Skin epidermis (tissue), 12 donors: ENCODE results near the gene TIMM29.

ENCODE experiments used
- H3K27ac ChIP-seq, 21 experiments: fragments of 200-600 bp; sonication (generic) in 11 of 21; one replicate each; pipeline ENCODE4 v1.5.0; 2020; ENCODE audit warnings: mild to moderate bottlenecking in 3 of 21, inconsistent platforms in 2 of 21, moderate library complexity in 2 of 21
- H3K4me3 ChIP-seq, 7 experiments: fragments of 200-600 bp; sonication (generic) in 2 of 7; one replicate each; pipeline ENCODE4 v1.5.0; 2020; ENCODE audit warnings: inconsistent platforms in 2 of 7, mild to moderate bottlenecking in 2 of 7, moderate library complexity in 1 of 7

Gene TIMM29

GRCh38 chr19:10908380-10908960, 20.1 kb upstream of the TIMM29 start:
- no peak overlapping the region for H3K4me3 ChIP-seq
- no peak overlapping the region for H3K27ac ChIP-seq

- H3K27ac ChIP-seq = no peak overlapping the region
Measured at GRCh38 chr19:10911579-10912363, 16.8 kb upstream of the TIMM29 start.

GRCh38 chr19:10912619-10913018, 16.0 kb upstream of the TIMM29 start:
- Histone ChIP-seq H3K4me3 (no peak overlapping the region), H3K27ac (no peak overlapping the region)

More at GRCh38 chr19:10911579-10912363, 16.8 kb upstream of the TIMM29 start:
- no peak overlapping the region for H3K4me3 ChIP-seq

- peak overlapping the region in 1 of 21 experiments; percentile 38 for H3K27ac ChIP-seq
- H3K4me3 ChIP-seq = no peak overlapping the region
Measured at GRCh38 chr19:10913716-10914340, 14.8 kb upstream of the TIMM29 start.

- Histone ChIP-seq H3K27ac (peak overlapping the region in 20 of 21 experiments; percentile 4 to 75 (median 50)), H3K4me3 (no peak overlapping the region)
Measured at GRCh38 chr19:10915130-10916091, 13.2 kb upstream of the TIMM29 start.

- Histone ChIP-seq H3K27ac (peak overlapping the region in 7 of 21 experiments; percentile 4 to 63 (median 44)), H3K4me3 (no peak overlapping the region)
Measured at GRCh38 chr19:10916602-10917001, 12.0 kb upstream of the TIMM29 start.

GRCh38 chr19:10918359-10918758, 10.3 kb upstream of the TIMM29 start:
- Histone ChIP-seq H3K27ac (no peak overlapping the region), H3K4me3 (no peak overlapping the region)

GRCh38 chr19:10919352-10920287, 9.0 kb upstream of the TIMM29 start:
- Histone ChIP-seq H3K27ac (peak overlapping the region in 1 of 21 experiments; percentile 60), H3K4me3 (no peak overlapping the region)

- no peak overlapping the region for H3K27ac ChIP-seq
Measured at GRCh38 chr19:10920288-10920655, 8.3 kb upstream of the TIMM29 start.

GRCh38 chr19:10920781-10921180, 7.8 kb upstream of the TIMM29 start:
- no peak overlapping the region for H3K27ac ChIP-seq
- H3K4me3 ChIP-seq = no peak overlapping the region

More at GRCh38 chr19:10920288-10920655, 8.3 kb upstream of the TIMM29 start:
- no peak overlapping the region for H3K4me3 ChIP-seq

- Histone ChIP-seq H3K27ac (no peak overlapping the region), H3K4me3 (no peak overlapping the region)
Measured at GRCh38 chr19:10921199-10921909, 7.3 kb upstream of the TIMM29 start.

- Histone ChIP-seq H3K27ac (no peak overlapping the region), H3K4me3 (no peak overlapping the region)
Measured at GRCh38 chr19:10921910-10922637, 6.5 kb upstream of the TIMM29 start.

- Histone ChIP-seq H3K4me3 (no peak overlapping the region), H3K27ac (no peak overlapping the region)
Measured at GRCh38 chr19:10922638-10923014, 6.0 kb upstream of the TIMM29 start.

- H3K4me3 ChIP-seq = no peak overlapping the region
- H3K27ac ChIP-seq = no peak overlapping the region
Measured at GRCh38 chr19:10923260-10924112, 5.1 kb upstream of the TIMM29 start.

GRCh38 chr19:10924597-10924996, 4.0 kb upstream of the TIMM29 start:
- Histone ChIP-seq H3K27ac (no peak overlapping the region), H3K4me3 (no peak overlapping the region)

- Histone ChIP-seq H3K4me3 (peak overlapping the region; percentile 75 to 99 (median 94)), H3K27ac (peak overlapping the region; percentile 41 to 96 (median 89))
Measured at GRCh38 chr19:10927730-10928562, 665 bp upstream of the TIMM29 start.
